Suprapubic skin (tissue), 4 donors: ENCODE results near the gene ANO3. TPM values are rescaled to one million over a fixed set of nuclear protein-coding genes. Genes with fewer than 3 reads are reported as not detected.

Source experiments
- DNase-seq, 2 donors: peaks; one replicate each; pipeline ENCODE4 v3.0.0-alpha.2; 2019; ENCODE audit warnings: low spot score in 2 of 2
- H3K27ac ChIP-seq: fragments of 200-600 bp; sonication (generic); one replicate; pipeline ENCODE4 v1.5.1; 2019
- H3K27me3 ChIP-seq: fragments of 200-600 bp; sonication (generic); one replicate; pipeline ENCODE4 v1.5.1; 2019
- H3K36me3 ChIP-seq: fragments of 200-600 bp; sonication (generic); one replicate; pipeline ENCODE4 v1.5.1; 2019
- H3K4me1 ChIP-seq: fragments of 200-600 bp; sonication (generic); one replicate; pipeline ENCODE4 v1.5.1; 2019
- H3K4me3 ChIP-seq: fragments of 200-600 bp; sonication (generic); one replicate; pipeline ENCODE4 v1.5.1; 2019; ENCODE audit warnings: mild to moderate bottlenecking
- H3K9me3 ChIP-seq: fragments of 200-600 bp; sonication (generic); one replicate; pipeline ENCODE4 v1.5.1; 2019
- EP300 ChIP-seq: sonication (generic); formaldehyde crosslinking; IDR thresholded peaks from one replicate; pipeline ENCODE4 v1.6.1; 2017; ENCODE audit warnings: antibody characterized with exemption
- POLR2A ChIP-seq, 2 donors: fragments of 450-650 bp; IDR thresholded peaks; one replicate each; pipeline ENCODE4 v1.6.1; 2017; ENCODE audit warnings: antibody characterized with exemption in 2 of 2, mild to moderate bottlenecking in 2 of 2, moderate library complexity in 2 of 2
- POLR2AphosphoS5 ChIP-seq, 3 donors: sonication (generic); formaldehyde crosslinking; IDR thresholded peaks; one replicate each; pipeline ENCODE4 v1.6.1; 2017; ENCODE audit warnings: antibody characterized with exemption in 3 of 3
- whole genome bisulfite sequencing: methylation state at CpG from one replicate; pipeline ENCODE4 v1.1.5; 2018; 5-methylcytosine and 5-hydroxymethylcytosine counted together
- total RNA-seq, 4 donors: library from RNA; depleted of rRNA; stranded (reverse); fragments of >200 nt; gene quantifications; one replicate each; pipeline ENCODE4 v1.1.0, GENCODE V29; 2016
- TF ChIP-seq, protein P1 (sequence below), 2 donors: fragments of 200-600 bp in 1 of 2; fragments of 450-650 bp in 1 of 2; sonication (generic) in 1 of 2; IDR thresholded peaks; one replicate each; pipeline ENCODE4 v1.5.1; 2016 to 2019; ENCODE audit warnings: antibody characterized with exemption in 2 of 2, mild to moderate bottlenecking in 1 of 2, moderate library complexity in 1 of 2

The ANO3 gene
- total RNA-seq, 4 donors from 2014 or later: 0.08 to 0.29 (median 0.16) TPM; not detected in 1

GRCh38 chr11:26655287-26655686, 323.4 kb downstream of the ANO3 start:
- WGBS: 88% methylated on average over 2 of the region's 2 CpGs
- H3K27me3 ChIP-seq: no peaks in the 10 kb centered on the region

GRCh38 chr11:26662916-26663315, 331.0 kb downstream of the ANO3 start:
- H3K4me3 ChIP-seq: no peak overlapping the region
- H3K9me3 ChIP-seq: no peaks in the 10 kb centered on the region
- TF ChIP-seq EP300: no peak
- TF ChIP-seq, protein P1, sequence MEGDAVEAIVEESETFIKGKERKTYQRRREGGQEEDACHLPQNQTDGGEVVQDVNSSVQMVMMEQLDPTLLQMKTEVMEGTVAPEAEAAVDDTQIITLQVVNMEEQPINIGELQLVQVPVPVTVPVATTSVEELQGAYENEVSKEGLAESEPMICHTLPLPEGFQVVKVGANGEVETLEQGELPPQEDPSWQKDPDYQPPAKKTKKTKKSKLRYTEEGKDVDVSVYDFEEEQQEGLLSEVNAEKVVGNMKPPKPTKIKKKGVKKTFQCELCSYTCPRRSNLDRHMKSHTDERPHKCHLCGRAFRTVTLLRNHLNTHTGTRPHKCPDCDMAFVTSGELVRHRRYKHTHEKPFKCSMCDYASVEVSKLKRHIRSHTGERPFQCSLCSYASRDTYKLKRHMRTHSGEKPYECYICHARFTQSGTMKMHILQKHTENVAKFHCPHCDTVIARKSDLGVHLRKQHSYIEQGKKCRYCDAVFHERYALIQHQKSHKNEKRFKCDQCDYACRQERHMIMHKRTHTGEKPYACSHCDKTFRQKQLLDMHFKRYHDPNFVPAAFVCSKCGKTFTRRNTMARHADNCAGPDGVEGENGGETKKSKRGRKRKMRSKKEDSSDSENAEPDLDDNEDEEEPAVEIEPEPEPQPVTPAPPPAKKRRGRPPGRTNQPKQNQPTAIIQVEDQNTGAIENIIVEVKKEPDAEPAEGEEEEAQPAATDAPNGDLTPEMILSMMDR (IDR thresholded peaks at IDR 0.05): no peak
- TF ChIP-seq POLR2AphosphoS5 (IDR thresholded peaks at IDR 0.05): no peak
- TF ChIP-seq POLR2A (IDR thresholded peaks at IDR 0.05): no peak
- H3K36me3 ChIP-seq: no peaks in the 10 kb centered on the region
- 85% methylated on average over 1 of the region's 1 CpG for WGBS
- no peaks in the 10 kb centered on the region for H3K27me3 ChIP-seq
- H3K27ac ChIP-seq: no peak overlapping the region
- no peaks in the 10 kb centered on the region for H3K4me1 ChIP-seq
- DNase-seq: no peak

More at GRCh38 chr11:26655287-26655686, 323.4 kb downstream of the ANO3 start:
- Histone ChIP-seq H3K9me3 (no peaks in the 10 kb centered on the region), H3K36me3 (no peaks in the 10 kb centered on the region), H3K4me3 (no peak overlapping the region), H3K4me1 (no peaks in the 10 kb centered on the region), H3K27ac (no peak overlapping the region)
- TF ChIP-seq EP300 (no peak), POLR2A (IDR thresholded peaks at IDR 0.05) (no peak), POLR2AphosphoS5 (IDR thresholded peaks at IDR 0.05) (no peak)
- TF ChIP-seq, protein P1 (IDR thresholded peaks at IDR 0.05): no peak
- DNase-seq: no peak

- no peak overlapping the region for H3K4me3 ChIP-seq
- no peaks in the 10 kb centered on the region for H3K4me1 ChIP-seq
- H3K27ac ChIP-seq: no peak overlapping the region
- no peaks in the 10 kb centered on the region for H3K27me3 ChIP-seq
- TF ChIP-seq EP300: no peak
- TF ChIP-seq, protein P1 (IDR thresholded peaks at IDR 0.05): no peak
- TF ChIP-seq POLR2A (IDR thresholded peaks at IDR 0.05): no peak
- TF ChIP-seq POLR2AphosphoS5 (IDR thresholded peaks at IDR 0.05): no peak
- no peaks in the 10 kb centered on the region for H3K9me3 ChIP-seq
- no peak for DNase-seq
- 46% methylated on average over 2 of the region's 2 CpGs for WGBS
- H3K36me3 ChIP-seq: no peaks in the 10 kb centered on the region
Observed at GRCh38 chr11:26665036-26665435, 333.1 kb downstream of the ANO3 start.

- Histone ChIP-seq H3K4me3 (no peak overlapping the region), H3K4me1 (no peaks in the 10 kb centered on the region), H3K36me3 (no peaks in the 10 kb centered on the region), H3K27ac (no peak overlapping the region), H3K27me3 (no peaks in the 10 kb centered on the region), H3K9me3 (no peaks in the 10 kb centered on the region)
- TF ChIP-seq POLR2AphosphoS5 (IDR thresholded peaks at IDR 0.05) (no peak), EP300 (no peak), POLR2A (IDR thresholded peaks at IDR 0.05) (no peak)
- TF ChIP-seq, protein P1 (IDR thresholded peaks at IDR 0.05): no peak
- no peak for DNase-seq
- WGBS: 83% methylated on average over 1 of the region's 1 CpG
Observed at GRCh38 chr11:26665946-26666345, 334.0 kb downstream of the ANO3 start.

DNA sequence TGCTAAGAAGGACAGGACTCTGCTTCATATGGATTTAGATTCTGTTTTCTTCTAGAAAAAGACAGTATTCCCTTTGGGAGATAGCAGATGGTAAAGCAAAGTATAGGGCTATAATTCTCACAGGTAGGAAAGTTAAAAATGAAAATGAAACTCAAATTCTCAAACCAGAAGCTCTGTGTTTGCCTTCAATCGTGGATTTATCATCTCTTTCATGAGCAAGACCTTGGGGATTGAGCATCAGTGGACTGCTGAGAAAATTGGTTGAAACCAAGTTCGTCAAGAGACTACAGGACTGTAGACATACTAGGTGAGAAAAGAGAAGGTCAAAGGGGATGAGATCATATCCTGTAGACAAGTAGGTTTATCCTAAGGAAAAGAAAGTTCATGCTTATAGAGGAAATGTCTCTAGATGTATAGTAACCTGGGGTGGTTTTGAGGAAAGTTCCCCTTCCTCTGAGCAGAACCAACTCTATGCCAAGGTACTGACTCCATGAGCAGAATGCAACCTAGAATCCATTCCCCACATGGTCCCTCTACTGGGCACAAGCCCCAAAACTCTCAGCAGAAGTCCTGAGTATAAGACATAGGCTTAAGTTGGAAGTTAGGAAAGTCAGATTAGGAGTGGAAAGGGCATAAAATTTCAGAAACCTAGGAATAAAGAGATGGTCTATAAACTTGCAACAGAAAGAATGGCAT, 343.5 kb downstream of the ANO3 start:
- DNase-seq: no peak
- TF ChIP-seq POLR2AphosphoS5 (IDR thresholded peaks at IDR 0.05): no peak
- H3K27me3 ChIP-seq: no peaks in the 10 kb centered on the region
- peaks cover 10% of the 10 kb centered on the region for H3K4me1 ChIP-seq
- H3K27ac ChIP-seq: no peak overlapping the region
- H3K4me3 ChIP-seq: no peak overlapping the region
- H3K9me3 ChIP-seq: no peaks in the 10 kb centered on the region
- H3K36me3 ChIP-seq: no peaks in the 10 kb centered on the region
- 66% methylated on average over 2 of the region's 2 CpGs for WGBS

DNA sequence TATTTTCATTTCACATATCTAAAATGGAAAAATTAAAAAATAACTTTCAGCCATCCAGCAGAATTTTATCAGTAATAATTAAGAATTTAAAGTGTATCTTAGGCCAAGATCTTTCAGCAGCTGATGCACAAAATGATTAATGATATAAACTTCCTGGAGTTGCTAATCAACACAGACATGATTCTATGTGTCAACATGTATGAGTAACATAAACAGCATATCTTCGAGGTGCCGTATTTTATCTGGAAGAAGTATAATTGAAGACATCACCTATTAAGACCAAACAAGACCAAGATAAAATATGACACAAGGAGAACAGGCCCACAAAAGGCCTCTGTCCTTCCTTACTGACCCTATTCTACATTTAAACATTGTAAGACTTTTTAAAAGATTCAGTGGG, 344.7 kb downstream of the ANO3 start:
- Histone ChIP-seq H3K4me1 (peaks cover 10% of the 10 kb centered on the region), H3K9me3 (no peaks in the 10 kb centered on the region), H3K36me3 (no peaks in the 10 kb centered on the region), H3K27ac (no peak overlapping the region), H3K4me3 (no peak overlapping the region), H3K27me3 (no peaks in the 10 kb centered on the region)
- WGBS: 50% methylated on average over 2 of the region's 2 CpGs
- TF ChIP-seq, protein P1 (IDR thresholded peaks at IDR 0.05): no peak
- TF ChIP-seq POLR2A (IDR thresholded peaks at IDR 0.05): no peak
- TF ChIP-seq EP300: no peak
- no peak for TF ChIP-seq POLR2AphosphoS5 (IDR thresholded peaks at IDR 0.05)
- DNase-seq: no peak
